ENCODE data around the gene RXRG.

The RXRG gene

GRCh38 chr1:165408518-165408917 lies 36.4 kb downstream of the RXRG start:
- DNase-seq (ENCODE audit: low read depth) = no peak

GRCh38 chr1:165407398-165407797 lies 37.5 kb downstream of the RXRG start:
- DNase-seq (ENCODE audit: low read depth) = no peak

GRCh38 chr1:165403835-165404482 lies 41.0 kb downstream of the RXRG start:
- DNase-seq (ENCODE audit: low read depth) = no peak

- no peak for DNase-seq (ENCODE audit: low read depth)
These were observed 42.3 kb downstream of the RXRG start for GRCh38 chr1:165402517-165403111.

GRCh38 chr1:165397944-165398343 lies 47.0 kb downstream of the RXRG start:
- no peak for DNase-seq (ENCODE audit: low read depth)

GRCh38 chr1:165395901-165396300 lies 49.0 kb downstream of the RXRG start:
- no peak for DNase-seq (ENCODE audit: low read depth)

GRCh38 chr1:165395478-165395877 lies 49.4 kb downstream of the RXRG start:
- no peak for DNase-seq (ENCODE audit: low read depth)

GRCh38 chr1:165392634-165393571 lies 52.0 kb downstream of the RXRG start:
- peak; percentile 85 for DNase-seq (ENCODE audit: low read depth)

- no peak for DNase-seq (ENCODE audit: low read depth)
These were observed 55.3 kb downstream of the RXRG start for GRCh38 chr1:165389609-165390008.

- DNase-seq (ENCODE audit: low read depth) = no peak
These were observed 57.0 kb downstream of the RXRG start for GRCh38 chr1:165387961-165388360.

GRCh38 chr1:165387505-165387904 lies 57.4 kb downstream of the RXRG start:
- DNase-seq (ENCODE audit: low read depth) = no peak

- DNase-seq (ENCODE audit: low read depth) = no peak
These were observed 61.1 kb downstream of the RXRG start for GRCh38 chr1:165383599-165384405.

GRCh38 chr1:165383067-165383466 lies 61.9 kb downstream of the RXRG start:
- no peak for DNase-seq (ENCODE audit: low read depth)

- no peak for DNase-seq (ENCODE audit: low read depth)
These were observed 63.0 kb downstream of the RXRG start for GRCh38 chr1:165381745-165382505.

GRCh38 chr1:165376811-165377311 lies 68.1 kb downstream of the RXRG start:
- DNase-seq (ENCODE audit: low read depth) = no peak

GRCh38 chr1:165376041-165376810 lies 68.7 kb downstream of the RXRG start:
- no peak for DNase-seq (ENCODE audit: low read depth)

GRCh38 chr1:165375623-165376022 lies 69.3 kb downstream of the RXRG start:
- no peak for DNase-seq (ENCODE audit: low read depth)

GRCh38 chr1:165371588-165372225 lies 73.2 kb downstream of the RXRG start:
- DNase-seq (ENCODE audit: low read depth) = no peak

- DNase-seq (ENCODE audit: low read depth) = peak; percentile 32
These were observed 75.6 kb downstream of the RXRG start for GRCh38 chr1:165369255-165369848.
